ENCODE measurements around the gene CLNK.

DNA sequence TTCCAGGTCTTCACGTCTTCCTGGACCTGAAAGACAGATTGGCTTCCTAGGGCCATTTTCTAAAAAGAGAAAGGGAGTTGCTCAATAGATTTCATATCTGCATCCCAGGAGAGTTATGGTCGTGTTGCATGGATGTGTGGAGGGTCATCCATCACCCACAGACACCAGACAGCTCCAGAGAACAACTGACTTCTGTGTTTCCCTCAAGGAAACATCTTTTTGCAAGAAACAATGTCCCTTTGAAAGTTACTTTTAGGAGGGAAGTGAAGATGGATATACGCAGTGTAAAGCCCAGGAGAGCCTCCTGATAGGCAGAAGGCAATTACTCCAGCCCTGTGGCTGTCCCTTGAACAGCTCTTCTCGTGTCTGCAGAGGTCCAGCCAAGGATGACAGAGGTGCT, 108.3 kb downstream of the CLNK start:
- no peak for TF ChIP-seq YY1 (IDR thresholded peaks at IDR 0.05; ENCODE audit: insufficient read depth, insufficient read length)
- no peak for TF ChIP-seq SUZ12 (IDR thresholded peaks at IDR 0.05; ENCODE audit: extremely low read depth, insufficient read depth, insufficient read length)
- TF ChIP-seq ZNF274 (IDR thresholded peaks at IDR 0.05; ENCODE audit: low read depth, low read length), result no peak
